HG03095 (cell line): ENCODE results near the gene MRPL55.
A peak's percentile ranks its signal among the peaks of the same experiment; 100 is the strongest.

ENCODE experiments used
- ATAC-seq: cut with Tn5 transposase; IDR thresholded peaks from one replicate; pipeline ENCODE4 v1.9.1; 2021; ENCODE audit warnings: moderate library complexity; ENCODE audit not compliant: unreplicated experiment

Gene MRPL55

DNA sequence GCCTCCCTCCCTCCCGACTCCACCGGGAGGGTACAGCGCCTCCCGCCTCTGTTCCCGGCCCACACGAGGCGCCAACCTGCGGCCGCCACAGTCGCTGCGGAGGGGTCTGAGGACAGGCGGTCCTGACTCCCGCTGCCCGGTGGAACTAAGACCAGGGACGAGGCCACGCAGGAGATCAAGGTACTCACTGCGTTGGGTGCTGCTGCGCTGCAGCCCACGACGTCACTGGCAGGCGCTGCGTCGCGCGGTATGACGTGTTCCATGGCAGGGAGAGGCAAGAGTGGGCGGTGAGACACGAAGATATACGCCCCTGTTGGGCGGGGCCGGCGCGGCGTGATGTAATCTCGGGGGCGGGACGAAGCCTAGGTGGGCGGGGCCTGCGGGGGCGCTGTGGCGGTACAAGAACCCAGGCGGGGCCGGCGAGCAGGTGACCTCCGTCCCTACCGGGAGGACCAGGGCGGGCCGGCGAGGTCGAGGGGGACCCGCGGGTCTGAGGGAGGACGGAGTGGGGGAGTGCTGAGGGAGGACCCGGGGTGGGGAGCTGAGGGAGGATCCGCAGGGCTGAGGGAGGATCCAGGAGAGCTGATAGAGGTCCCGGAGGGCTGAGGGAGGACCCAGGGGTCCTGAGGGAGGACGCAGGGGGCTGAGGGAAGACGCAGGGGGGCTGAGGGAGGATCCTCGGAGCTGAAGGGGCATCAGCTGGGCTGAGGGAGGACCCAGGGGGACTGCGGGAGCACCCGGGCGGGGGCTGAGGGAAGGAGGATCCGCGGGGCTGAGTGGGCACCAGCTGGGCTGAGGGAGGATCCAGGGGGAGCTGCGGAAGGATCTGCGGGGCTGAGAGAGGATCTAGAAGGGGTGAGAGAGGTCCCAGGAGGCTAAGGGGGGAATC lies at the start of gene MRPL55:
Gene MRPL55 (minus strand): TSS at position 227 of the 889 bp plus-strand sequence. CDS start 1,039 bp downstream, outside the sequence.
- peak; percentile 82 for ATAC-seq

DNA sequence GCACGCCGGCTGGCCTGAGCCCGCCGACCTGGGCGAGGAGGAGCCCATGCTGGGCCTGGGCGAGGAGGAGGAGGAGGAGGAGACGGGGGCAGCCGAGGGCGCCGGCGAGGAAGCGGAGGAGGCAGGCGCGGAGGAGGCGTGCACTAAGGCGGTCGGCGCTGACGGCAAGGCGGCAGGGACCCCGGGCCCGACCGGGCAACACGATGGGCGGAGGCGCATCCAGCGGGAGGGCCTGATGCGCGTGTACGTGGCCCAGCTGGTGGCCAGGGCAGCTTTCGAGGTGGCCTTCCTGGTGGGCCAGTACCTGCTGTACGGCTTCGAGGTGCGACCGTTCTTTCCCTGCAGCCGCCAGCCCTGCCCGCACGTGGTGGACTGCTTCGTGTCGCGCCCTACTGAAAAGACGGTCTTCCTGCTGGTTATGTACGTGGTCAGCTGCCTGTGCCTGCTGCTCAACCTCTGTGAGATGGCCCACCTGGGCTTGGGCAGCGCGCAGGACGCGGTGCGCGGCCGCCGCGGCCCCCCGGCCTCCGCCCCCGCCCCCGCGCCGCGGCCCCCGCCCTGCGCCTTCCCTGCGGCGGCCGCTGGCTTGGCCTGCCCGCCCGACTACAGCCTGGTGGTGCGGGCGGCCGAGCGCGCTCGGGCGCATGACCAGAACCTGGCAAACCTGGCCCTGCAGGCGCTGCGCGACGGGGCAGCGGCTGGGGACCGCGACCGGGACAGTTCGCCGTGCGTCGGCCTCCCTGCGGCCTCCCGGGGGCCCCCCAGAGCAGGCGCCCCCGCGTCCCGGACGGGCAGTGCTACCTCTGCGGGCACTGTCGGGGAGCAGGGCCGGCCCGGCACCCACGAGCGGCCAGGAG lies 49.3 kb upstream of the MRPL55 start:
- ATAC-seq: no peak

DNA sequence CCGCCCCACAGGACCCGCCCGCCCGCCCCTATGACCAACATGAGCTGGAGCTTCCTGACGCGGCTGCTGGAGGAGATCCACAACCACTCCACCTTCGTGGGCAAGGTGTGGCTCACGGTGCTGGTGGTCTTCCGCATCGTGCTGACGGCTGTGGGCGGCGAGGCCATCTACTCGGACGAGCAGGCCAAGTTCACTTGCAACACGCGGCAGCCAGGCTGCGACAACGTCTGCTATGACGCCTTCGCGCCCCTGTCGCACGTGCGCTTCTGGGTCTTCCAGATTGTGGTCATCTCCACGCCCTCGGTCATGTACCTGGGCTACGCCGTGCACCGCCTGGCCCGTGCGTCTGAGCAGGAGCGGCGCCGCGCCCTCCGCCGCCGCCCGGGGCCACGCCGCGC lies 48.6 kb upstream of the MRPL55 start:
- no peak for ATAC-seq

DNA sequence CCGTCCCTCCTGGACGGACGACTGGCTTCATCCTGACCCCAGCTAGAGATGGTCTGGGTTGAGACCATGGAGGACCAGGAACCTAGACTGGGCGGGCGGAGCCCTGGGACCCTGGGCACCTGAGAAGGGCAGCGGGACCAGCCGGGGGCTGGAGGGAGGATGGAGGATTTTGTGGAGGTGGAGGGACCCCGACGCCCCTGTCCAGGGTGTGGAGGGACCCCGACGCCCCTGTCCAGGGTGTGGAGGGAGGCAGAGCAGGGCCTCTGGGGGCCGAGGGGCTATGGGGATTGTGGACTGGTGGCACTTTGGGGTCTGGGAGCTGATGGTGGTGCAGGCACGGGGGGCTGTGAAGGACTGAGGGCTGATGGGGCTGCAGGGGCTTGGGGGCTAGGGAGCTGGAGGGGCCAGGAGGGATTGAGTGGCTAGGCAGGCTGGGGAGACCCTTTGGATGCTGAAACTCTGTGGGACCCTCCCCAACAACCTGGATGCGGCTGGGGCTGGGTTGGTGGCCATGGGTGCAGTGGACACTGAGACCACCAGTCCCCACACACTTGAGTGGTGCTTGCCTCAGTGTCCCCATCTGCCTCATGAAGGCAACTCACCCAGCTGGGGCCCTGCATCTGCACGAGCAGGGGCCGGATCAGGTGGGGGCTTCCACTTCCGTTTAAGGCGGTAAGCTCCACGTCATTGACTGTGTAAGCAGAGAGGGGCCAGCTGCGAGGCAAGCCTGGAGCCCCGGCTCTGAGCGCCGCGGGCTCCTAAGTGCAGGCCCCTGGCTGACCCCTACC lies 48.0 kb upstream of the MRPL55 start:
- no peak for ATAC-seq

DNA sequence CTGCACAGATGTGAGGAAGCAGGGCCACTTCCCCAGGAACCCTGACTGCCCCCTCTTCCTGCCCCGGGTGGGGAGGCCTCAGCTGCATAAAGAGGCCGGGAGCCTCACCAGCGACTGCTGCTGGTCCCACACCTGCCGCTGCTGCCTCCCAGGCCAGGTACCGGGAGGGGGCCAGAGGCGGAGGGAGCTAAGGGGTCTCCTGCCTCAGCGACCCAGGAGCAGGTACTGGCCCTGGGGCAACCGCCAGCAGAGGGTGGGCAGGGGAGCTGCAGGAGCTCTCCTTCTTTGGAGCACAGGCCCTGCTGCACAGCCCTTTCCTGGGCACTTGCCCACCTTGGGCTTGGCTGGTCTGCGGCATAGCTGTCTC lies 47.4 kb upstream of the MRPL55 start:
- ATAC-seq: no peak

DNA sequence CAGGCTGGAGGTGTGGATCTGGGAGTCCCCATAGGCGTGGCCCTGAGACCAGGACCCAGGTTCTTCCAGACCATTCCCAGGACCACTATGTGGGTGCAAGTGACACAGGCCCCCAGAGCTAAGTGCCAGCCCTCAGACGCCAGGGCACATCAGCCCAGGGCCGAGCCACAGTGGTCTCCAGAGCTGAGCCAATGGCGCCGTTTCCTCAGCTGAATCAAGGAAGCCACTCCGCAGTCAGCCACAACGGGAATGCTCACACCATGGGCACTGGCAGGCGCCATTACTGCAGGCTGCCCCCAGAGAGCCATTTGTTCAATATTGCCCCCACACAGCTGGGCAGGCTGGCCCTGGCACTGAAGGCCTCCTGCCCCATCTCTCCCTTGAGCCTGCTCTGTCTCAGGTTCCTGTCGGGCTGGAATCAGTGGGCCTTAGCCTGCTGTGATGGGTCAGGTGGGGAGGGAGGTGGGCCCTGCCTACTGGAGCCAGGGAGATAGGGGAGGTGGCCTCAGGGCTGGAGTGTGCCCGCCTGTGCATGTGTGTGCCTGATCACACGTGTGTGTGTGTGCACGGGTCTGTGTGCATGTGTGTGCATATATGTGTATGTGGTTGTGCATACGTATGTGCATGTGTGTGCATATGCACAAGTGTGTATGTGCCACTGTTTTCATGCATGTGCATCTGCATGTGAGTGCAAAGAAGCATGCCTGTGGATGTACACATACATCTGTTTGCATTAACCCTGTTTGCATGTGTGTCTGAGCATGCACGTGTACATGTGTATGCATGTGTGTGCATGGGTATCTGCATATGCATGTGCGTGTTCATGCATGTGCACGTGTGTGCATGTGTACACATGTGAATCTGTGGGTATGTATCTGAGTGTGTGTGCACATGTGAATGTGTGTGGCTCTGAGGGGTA lies 46.8 kb upstream of the MRPL55 start:
- ATAC-seq: no peak

DNA sequence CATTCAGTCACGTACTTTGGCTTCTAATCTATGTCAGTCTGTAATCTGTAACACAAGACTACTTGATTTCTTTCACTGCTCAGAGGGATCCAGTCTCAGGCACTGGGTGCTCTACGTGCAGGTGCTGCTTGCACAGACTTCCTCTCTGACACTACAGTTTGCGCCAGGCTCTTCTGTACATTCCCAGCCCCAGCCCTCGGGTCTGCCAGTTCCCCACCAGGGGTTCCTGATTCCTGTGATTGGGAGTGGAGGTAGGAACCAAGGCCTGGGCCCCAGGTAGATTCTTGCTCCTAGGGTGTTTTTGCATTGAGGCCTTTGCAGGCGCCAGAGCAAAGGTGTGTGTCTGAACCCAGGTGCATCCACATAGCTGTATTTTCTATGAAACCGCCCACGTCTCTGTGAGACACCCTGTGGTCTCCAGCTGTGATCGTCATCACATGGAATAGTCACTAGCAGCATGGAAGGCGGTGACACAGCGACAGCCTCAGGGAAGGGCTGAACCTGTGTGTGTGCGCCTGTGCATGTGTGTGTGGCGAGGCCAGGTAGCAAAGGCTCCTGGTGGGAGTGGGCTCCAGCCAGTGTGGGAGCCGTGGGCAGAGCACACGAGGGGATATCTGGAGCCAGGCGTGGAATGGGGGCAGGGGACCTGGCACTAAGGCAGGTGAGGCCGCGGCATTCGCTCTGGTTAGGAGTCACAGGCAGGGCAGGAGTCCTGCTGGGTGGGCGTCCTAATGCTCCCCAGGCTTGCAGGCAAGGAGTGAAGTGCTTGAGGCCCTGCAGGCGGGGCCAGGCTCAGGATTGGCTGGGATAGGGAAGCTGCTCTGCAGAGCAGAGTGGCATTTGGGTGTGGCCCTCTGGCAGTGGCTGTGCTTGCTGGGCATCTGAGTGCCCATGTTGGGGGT lies 45.8 kb upstream of the MRPL55 start:
- no peak for ATAC-seq

DNA sequence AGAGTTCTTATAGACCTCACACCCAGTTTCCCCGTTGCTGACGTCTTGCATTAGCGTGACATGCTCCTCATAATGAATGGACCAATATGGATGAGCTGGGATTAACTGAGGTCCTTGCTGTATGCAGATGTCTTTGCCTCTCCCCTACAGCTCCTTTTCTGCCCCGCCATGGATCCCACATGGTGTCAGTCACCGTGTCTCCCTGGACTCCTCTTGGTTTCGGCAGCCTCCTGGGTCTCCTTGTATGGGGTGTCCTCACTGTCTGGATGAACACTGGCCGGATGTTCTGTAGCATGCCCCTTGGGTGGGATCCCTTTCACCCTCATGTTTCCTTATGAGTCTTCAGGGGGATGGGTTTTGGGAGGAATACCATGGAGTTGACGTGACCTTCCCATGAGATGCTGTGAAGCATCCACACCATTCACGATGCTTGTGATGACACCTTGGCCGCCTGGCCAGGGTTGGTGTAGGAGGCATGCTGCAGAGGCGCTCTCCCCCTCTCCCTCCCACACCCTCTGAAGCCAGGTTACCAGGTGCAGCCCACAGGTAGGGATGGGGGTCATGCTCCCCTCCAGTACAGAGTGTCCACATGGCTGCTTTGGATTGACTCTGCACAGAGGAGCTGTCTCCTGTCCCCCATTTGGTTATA lies 45.0 kb upstream of the MRPL55 start:
- no peak for ATAC-seq

DNA sequence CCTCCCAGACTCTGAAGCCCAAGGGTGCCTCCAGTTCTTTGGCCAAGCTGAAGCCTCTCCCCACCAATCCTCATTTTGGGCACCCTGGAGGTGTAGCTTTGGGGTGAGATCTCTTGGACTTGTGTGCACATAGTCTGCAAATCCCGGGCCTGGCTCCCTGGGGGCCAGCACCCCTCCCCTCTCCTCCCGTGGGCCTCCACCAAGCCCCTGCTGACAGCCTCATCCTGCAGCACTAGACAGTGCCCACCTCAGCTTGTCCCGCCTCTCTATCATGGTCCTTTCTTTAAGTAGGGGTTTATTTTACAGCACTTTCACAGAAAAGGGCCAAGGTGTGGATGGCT lies 43.8 kb upstream of the MRPL55 start:
- ATAC-seq: no peak

DNA sequence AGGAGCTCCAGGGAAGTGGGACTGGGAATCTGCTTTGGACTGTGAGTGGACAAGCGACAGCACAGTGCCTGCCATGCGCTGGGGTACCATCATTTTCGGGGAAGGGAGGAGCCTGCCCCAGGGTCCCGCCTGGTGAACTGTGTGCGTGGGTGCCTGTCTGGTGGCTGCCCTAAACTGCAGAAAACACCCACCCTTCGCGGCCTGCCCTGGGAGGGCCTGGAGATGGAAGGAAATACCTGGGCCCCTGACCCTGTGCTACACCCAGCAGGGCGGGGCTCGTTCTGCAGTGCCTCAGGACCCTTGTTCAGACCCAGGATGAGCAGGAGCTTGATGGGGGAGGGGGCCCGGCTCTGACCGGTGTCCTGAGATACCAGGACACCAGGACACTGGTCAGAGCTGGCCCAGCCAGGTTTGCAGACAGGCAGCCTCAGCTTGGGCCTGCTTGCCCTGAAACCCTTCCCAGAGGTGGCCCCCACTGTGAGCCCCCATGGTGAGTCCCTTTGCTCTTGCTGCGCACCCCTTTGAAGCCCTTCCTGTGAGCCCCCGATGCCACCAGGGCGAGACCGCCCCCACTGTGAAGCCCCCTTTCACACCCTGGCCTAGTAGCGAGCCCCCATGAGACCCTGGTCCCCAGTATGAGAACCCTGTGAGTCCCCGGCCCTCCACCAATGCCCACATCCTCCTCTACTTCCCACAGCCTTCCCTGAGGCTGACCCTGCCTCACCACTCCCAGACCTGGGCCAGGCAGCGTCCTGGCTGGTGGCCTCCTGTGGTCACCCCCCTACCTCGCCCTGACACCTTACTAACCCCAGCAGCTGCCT lies 43.2 kb upstream of the MRPL55 start:
- no peak for ATAC-seq

DNA sequence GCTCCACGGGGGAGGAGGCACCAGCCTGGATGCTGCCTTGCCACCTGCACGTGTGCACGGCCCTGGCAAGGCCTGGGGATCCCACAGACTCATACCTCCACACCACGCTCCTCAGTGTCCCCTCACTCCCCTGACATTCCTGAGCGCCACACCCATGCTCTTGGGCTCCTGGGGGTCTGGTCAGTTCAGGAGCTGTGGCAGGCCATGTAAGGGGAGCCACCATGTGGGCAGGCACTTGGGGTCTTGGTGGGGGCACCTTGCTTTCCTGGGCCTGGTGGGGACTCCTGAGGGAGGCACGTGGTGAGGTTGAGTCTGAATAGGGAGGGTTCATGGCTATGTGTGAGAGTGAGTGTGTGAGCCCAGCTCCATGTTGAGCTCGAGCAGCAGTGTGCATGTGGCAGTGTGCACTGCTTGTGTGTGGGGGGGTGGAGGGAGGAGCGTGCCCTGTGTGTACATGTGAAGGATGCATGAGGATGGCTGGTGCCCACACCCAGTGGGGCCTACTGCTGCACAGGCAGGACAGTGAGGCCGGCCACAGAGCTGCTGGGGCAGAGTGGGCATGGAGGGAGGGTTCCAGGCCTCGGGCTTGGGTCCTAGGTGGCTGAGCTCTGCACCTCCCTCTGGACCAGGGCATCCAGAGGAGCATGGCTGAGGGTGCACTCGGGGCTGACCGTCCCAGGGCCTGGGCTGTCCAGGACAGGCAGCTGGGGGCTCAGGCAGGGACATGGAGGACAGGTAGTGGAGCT lies 42.3 kb upstream of the MRPL55 start:
- no peak for ATAC-seq

DNA sequence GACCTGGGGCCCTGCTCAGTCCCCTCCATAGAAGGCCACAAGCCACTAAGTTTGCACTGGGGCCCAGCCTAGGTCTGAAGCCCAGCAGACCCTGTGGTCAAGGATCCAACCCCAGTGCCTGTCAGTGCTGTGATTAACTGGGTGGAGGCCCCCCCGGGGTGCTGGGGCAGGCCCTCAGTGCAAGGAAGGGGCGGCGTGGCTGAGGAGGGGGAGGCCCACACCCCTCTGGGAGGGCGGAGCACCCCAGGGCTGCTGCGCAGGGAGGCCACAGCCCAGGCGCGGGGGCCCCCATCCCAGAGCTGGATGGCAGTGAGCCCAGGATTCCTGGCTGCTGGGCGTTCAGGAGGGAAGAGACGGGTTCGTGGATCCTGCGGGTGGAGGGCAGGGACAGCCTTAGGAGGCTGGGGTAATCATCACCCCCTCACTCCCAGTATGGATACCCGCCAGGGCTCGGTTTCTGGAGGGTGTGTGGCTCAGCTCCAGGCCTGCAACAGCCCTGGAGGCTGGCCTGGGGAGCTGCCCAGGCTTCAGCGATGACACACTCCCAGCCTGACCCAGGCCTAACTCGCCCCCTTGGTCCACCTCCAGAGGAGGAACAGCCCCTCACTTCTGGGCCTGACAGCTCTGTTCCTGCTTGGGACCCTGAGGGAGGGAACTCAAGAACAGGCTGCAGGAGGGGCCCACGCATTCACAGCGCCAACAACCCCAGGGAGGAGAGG lies 41.5 kb upstream of the MRPL55 start:
- ATAC-seq: no peak

DNA sequence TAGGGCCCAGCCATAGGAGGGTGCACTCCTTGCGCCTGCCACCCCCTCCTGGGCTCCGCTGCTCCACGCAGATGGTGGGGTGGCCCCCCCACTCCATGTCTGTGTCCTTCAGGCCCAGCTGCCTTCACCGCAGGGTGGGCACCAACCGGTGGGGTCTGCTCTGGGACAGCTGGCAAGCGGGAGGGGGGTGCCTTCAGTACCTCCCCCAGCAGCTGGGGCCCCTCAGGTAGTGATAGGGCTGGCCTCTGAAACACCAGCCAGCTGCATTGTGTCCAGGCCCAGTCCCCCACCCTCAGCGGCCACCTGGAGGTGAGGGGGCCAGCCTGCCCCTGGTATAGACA lies 41.0 kb upstream of the MRPL55 start:
- no peak for ATAC-seq

DNA sequence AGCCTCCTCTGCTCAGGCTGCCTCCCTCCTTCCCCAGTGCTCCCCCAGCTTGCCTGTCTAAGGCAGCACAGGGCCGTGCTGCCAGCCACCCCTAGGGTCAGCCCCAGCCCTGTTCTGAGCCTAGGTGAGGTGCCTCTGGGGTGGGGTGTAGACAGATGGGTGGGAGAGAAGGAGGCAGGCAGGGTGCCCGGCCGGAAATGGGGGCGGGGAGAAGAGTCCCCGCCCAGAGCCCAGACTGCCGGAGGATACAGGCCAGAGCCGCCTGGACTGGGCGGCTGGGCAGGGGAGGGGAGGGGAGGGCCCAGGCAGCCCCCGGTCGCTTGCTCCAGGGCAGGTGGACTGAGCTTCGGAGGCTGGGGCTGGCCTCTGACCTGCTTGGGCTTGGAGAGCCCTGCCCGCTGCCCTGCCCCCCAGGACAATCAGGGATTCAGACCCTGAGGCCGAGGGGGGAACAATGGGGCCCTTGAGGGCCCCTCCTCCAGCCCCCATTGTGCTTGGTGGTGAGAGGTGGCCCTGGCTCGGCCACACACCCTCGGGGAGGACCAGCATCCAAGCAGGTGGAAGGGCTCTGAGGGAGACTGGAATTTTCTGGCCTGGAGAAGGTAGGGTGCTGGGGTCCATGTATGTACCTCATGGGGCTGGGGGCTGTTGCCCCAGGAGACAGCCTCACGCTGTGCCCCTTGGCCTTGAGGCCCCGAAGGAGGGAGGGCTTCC lies 40.5 kb upstream of the MRPL55 start, which contains the start of gene GJC2:
Gene GJC2 (plus strand): TSS at position 525 of the 714 bp plus-strand sequence. CDS start 7,829 bp downstream, outside the sequence.
- ATAC-seq: no peak

DNA sequence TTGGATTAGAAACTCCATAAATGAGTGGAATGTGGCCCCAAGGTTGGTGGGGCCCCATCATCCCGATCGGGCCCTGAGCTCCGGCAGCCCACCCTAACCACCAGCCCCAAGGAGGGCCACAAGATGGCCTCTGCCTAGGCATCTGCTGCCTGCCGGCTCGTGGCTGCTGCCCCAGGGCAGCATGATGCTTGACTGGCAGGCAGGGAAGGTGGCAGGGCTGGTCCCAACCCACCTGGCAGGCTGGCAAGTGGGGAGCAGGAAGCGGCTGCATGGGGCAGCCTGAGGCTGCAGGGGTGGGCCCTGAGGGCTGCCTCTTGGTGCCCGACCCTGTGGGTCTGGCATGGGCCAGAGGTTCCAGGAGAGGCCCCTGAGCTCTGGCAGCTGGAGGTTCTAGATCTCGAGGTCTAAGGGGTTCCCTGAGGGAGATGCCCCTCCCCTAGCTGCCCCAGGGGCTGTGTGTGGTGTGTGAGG lies 39.9 kb upstream of the MRPL55 start:
- no peak for ATAC-seq
